HepG2 (cell line): ENCODE data around the gene FHIT. TPM values are rescaled to one million over a fixed set of nuclear protein-coding genes. Genes with fewer than 3 reads are reported as not detected.

Source experiments
- ATAC-seq: fragments of 200-7000 bp; cut with Tn5 transposase; 3 replicates; pipeline ENCODE4 v1.9.1; 2020; ENCODE audit warnings: mild to moderate bottlenecking, moderate library complexity
- BruUV-seq: library from RNA; stranded (reverse); fragments of 400-500 nt; replicated peaks from 2 replicates; lab custom pipeline; 2021; lab: Mats Ljungman, UMichigan
- CTCF ChIA-PET: fragments of 300-600 bp; formaldehyde crosslinking; extraction: SDS; loops from one replicate; lab custom pipeline; 2021; ENCODE audit warnings: low total read pairs, inconsistent platforms, low intra/inter-chr PET ratio; lab: Yijun Ruan, JAX
- POLR2A ChIA-PET: fragments of 350-600 bp; sonication (Branson Sonifier 250); formaldehyde crosslinking; loops from one replicate; lab custom pipeline; 2020; ENCODE audit warnings: antibody characterized with exemption, inconsistent platforms; lab: Yijun Ruan, JAX
- DNase-seq: peaks from one replicate; pipeline ENCODE4 v3.0.0-alpha.2; 2015; ENCODE audit warnings: low spot score
- FAIRE-seq: peaks from 3 replicates; lab custom pipeline; 2011; peaks lifted over from hg19 to GRCh38; lab: Jason Lieb, UNC
- H2AFZ ChIP-seq: one replicate; pipeline ENCODE4 v1.6.1; 2011; ENCODE audit warnings: low read length, inconsistent platforms
- H3K27ac ChIP-seq: fragments of 300-600 bp; 3 replicates; pipeline ENCODE4 v1.8.0; 2011; ENCODE audit warnings: mixed run types, mild to moderate bottlenecking, mixed read lengths, low read length, inconsistent platforms; ENCODE audit not compliant: insufficient read depth; ENCODE audit errors: extremely low read length
- H3K27me3 ChIP-seq, 2 experiments: fragments of 200-600 bp in 1 of 2; 2 replicates in 1 of 2; 3 replicates in 1 of 2; pipeline versions ENCODE4 v1.6.0 to v1.8.0; 2011; ENCODE audit warnings: low read length in 2 of 2, mild to moderate bottlenecking in 2 of 2, moderate library complexity in 2 of 2, inconsistent platforms in 1 of 2; ENCODE audit not compliant: insufficient read depth in 2 of 2, control insufficient read depth in 1 of 2
- H3K36me3 ChIP-seq, 2 experiments: fragments of 200-600 bp in 1 of 2; replicated peaks in 1 of 2; 2 replicates in 1 of 2; 3 replicates in 1 of 2; pipeline versions ENCODE4 v1.5.1 to v1.8.0; 2011; ENCODE audit warnings: low read length in 2 of 2, inconsistent platforms in 1 of 2; ENCODE audit not compliant: insufficient read depth in 2 of 2, control insufficient read depth in 1 of 2
- H3K4me1 ChIP-seq: 2 replicates; pipeline ENCODE4 v1.5.1; 2012; ENCODE audit warnings: low read length, inconsistent platforms; ENCODE audit not compliant: insufficient read depth
- H3K4me2 ChIP-seq: 2 replicates; pipeline ENCODE4 v1.6.0; 2011; ENCODE audit warnings: low read depth, low read length, inconsistent platforms
- H3K4me3 ChIP-seq, 3 experiments: fragments of 200-600 bp in 1 of 3; sonication (generic), shearing (Covaris generic) in 1 of 3; replicated peaks in 1 of 3; 2 replicates each; pipeline ENCODE4 v1.5.1; 2011 to 2016; ENCODE audit warnings: low read length in 3 of 3, inconsistent platforms in 2 of 3, low read depth in 2 of 3, mild to moderate bottlenecking in 2 of 3, control low read depth in 1 of 3, mixed read lengths in 1 of 3; ENCODE audit not compliant: insufficient read depth in 1 of 3
- H3K79me2 ChIP-seq: one replicate; pipeline ENCODE4 v1.6.1; 2011; ENCODE audit warnings: low read length, inconsistent platforms; ENCODE audit not compliant: insufficient read depth
- H3K9ac ChIP-seq: 2 replicates; pipeline ENCODE4 v1.6.0; 2011; ENCODE audit warnings: mild to moderate bottlenecking, low read depth, low read length, inconsistent platforms; ENCODE audit not compliant: insufficient read depth
- H3K9me3 ChIP-seq: 2 replicates; pipeline ENCODE4 v1.5.1; 2012; ENCODE audit warnings: mild to moderate bottlenecking, low read length
- H4K20me1 ChIP-seq: 2 replicates; pipeline ENCODE4 v1.6.0; 2011; ENCODE audit warnings: inconsistent platforms, mild to moderate bottlenecking, low read length, moderate library complexity; ENCODE audit not compliant: insufficient read depth
- BCL6 ChIP-seq: IDR thresholded peaks from 2 replicates; pipeline ENCODE4 v1.6.1; 2016; ENCODE audit warnings: missing genetic modification reagents, missing compliant biosample characterization
- BRCA1 ChIP-seq: sonication (generic); formaldehyde crosslinking; IDR thresholded peaks from 2 replicates; pipeline ENCODE4 v1.4.0; 2020; ENCODE audit warnings: missing genetic modification reagents
- EEA1 ChIP-seq: sonication (generic); formaldehyde crosslinking; IDR thresholded peaks from 2 replicates; pipeline ENCODE4 v1.5.1; 2020; ENCODE audit warnings: mild to moderate bottlenecking, missing genetic modification reagents, borderline replicate concordance
- FOXO4 ChIP-seq: sonication (generic); formaldehyde crosslinking; conservative IDR thresholded peaks from 2 replicates; pipeline ENCODE4 v1.8.1; 2023; ENCODE audit warnings: missing genetic modification reagents
- GMEB1 ChIP-seq: sonication (generic); formaldehyde crosslinking; IDR thresholded peaks from 2 replicates; pipeline ENCODE4 v1.5.1; 2020; ENCODE audit warnings: missing genetic modification reagents, mild to moderate bottlenecking, borderline replicate concordance
- KDM1A ChIP-seq: IDR thresholded peaks from 2 replicates; pipeline ENCODE4 v1.6.1; 2016; ENCODE audit warnings: missing compliant biosample characterization
- RBM22 ChIP-seq: fragments of 200-400 bp; formaldehyde crosslinking; optimal IDR thresholded peaks from 2 replicates; pipeline ENCODE3; 2017; ENCODE audit warnings: mild to moderate bottlenecking, low read length, moderate library complexity
- TBL1XR1 ChIP-seq: fragments of 150-350 bp; IDR thresholded peaks from 2 replicates; pipeline ENCODE4 v1.6.1; 2014; ENCODE audit warnings: borderline replicate concordance, low read length; ENCODE audit not compliant: partially characterized antibody
- TFE3 ChIP-seq: IDR thresholded peaks from 2 replicates; pipeline ENCODE4 v1.6.1; 2016
- ZBTB1 ChIP-seq: sonication (generic); formaldehyde crosslinking; IDR thresholded peaks from 2 replicates; pipeline ENCODE4 v1.4.0; 2020; ENCODE audit warnings: missing genetic modification reagents, borderline replicate concordance
- ZBTB14 ChIP-seq: sonication (generic); formaldehyde crosslinking; IDR thresholded peaks from 2 replicates; pipeline ENCODE4 v1.4.0; 2020; ENCODE audit warnings: missing genetic modification reagents
- ZNF224 ChIP-seq: sonication (generic); formaldehyde crosslinking; IDR thresholded peaks from 2 replicates; pipeline ENCODE4 v1.5.0; 2020; ENCODE audit warnings: mild to moderate bottlenecking, missing genetic modification reagents
- ZNF292 ChIP-seq: sonication (generic); formaldehyde crosslinking; IDR thresholded peaks from 2 replicates; pipeline ENCODE4 v1.8.1; 2022; ENCODE audit warnings: mild to moderate bottlenecking, low read depth, missing genetic modification reagents, borderline replicate concordance
- ZNF382 ChIP-seq: sonication (generic); formaldehyde crosslinking; IDR thresholded peaks from 2 replicates; pipeline ENCODE4 v1.5.0; 2020; ENCODE audit warnings: missing genetic modification reagents, mild to moderate bottlenecking, borderline replicate concordance
- ZNF674 ChIP-seq: sonication (generic); formaldehyde crosslinking; IDR thresholded peaks from 2 replicates; pipeline ENCODE4 v1.5.0; 2020; ENCODE audit warnings: low read depth, mild to moderate bottlenecking, missing genetic modification reagents
- ZNF772 ChIP-seq: sonication (generic); formaldehyde crosslinking; IDR thresholded peaks from 2 replicates; pipeline ENCODE4 v1.5.0; 2020; ENCODE audit warnings: mild to moderate bottlenecking, missing genetic modification reagents
- ZNF83 ChIP-seq: sonication (generic); formaldehyde crosslinking; IDR thresholded peaks from 2 replicates; pipeline ENCODE4 v1.4.0; 2020; ENCODE audit warnings: missing genetic modification reagents, mild to moderate bottlenecking, borderline replicate concordance
- WGBS: methylation state at CpG from one replicate; pipeline ENCODE4 v1.1.6; 2017; ENCODE audit warnings: low lambda C conversion rate; 5-methylcytosine and 5-hydroxymethylcytosine counted together
- in situ Hi-C: cut with HindIII; loops from 2 replicates; pipeline ENCODE4 v1.10.0; 2017; ENCODE audit warnings: low pct_unique_long_range_greater_than_20kb; ENCODE audit not compliant: extremely low pct_ligation_motif_present
- intact Hi-C: fragments of 100-400 bp; cut with micrococcal nuclease; formaldehyde crosslinking; loops from one replicate; pipeline ENCODE4 v1.10.0; 2022; ENCODE audit not compliant: unreplicated experiment
- polyA plus RNA-seq, 8 experiments: library from polyadenylated mRNA; depleted of rRNA in 3 of 8; stranded (reverse) in 7 of 8; unstranded in 1 of 8; fragments of >200 nt; fragmentation: Illumina TruSeq in 4 of 8; extraction: Trizol in 4 of 8; gene quantifications; 2 replicates each; pipeline versions ENCODE4 v1.2.1 to v1.2.3, GENCODE V29; 2011 to 2016; ENCODE audit warnings: low read depth in 4 of 8, missing spikeins in 1 of 8, mixed read lengths in 1 of 8; ENCODE audit not compliant: insufficient read depth in 1 of 8
- total RNA-seq, 5 experiments: library from RNA; depleted of rRNA; stranded (reverse); fragments of >200 nt; fragmentation: Illumina TruSeq; extraction: Trizol; gene quantifications; 2 replicates each; pipeline ENCODE4 v1.2.3, GENCODE V29; 2016; ENCODE audit warnings: low read depth in 1 of 5

FHIT gene
- total and polyA plus RNA-seq, 2 of the 13 experiments (the other 11 are each of a cell fraction or from before 2014, with no cell fraction given): 4.0 to 4.6 TPM

- H3K4me3 ChIP-seq: no peak overlapping the region
- no peak overlapping the region for H3K4me2 ChIP-seq
- BruUV-seq: no TSS peak
- FAIRE-seq: no peak
- no peak overlapping the region for H2AFZ ChIP-seq
- in situ Hi-C loops: no loop called here
- POLR2A ChIA-PET: no interaction called here
- WGBS: 10% methylated on average over 4 of the region's 4 CpGs
- no peak for ATAC-seq
- no peaks in the 10 kb centered on the region for H4K20me1 ChIP-seq
- H3K79me2 ChIP-seq: no peaks in the 10 kb centered on the region
- H3K36me3 ChIP-seq: no peaks in the 10 kb centered on the region
- CTCF ChIA-PET: no interaction called here
- H3K9ac ChIP-seq: no peak overlapping the region
- intact Hi-C loops: no loop called here
- H3K27me3 ChIP-seq: no peaks in the 10 kb centered on the region
- no peak overlapping the region for H3K27ac ChIP-seq
- no peak for DNase-seq
- no peaks in the 10 kb centered on the region for H3K4me1 ChIP-seq
- no peaks in the 10 kb centered on the region for H3K9me3 ChIP-seq
- TF ChIP-seq ZNF674 (CRISPR knock-in tag): no peak
- TF ChIP-seq ZNF772 (CRISPR knock-in tag): no peak
- TF ChIP-seq EEA1 (CRISPR knock-in tag): no peak
- no peak for TF ChIP-seq ZNF224 (CRISPR knock-in tag)
- TF ChIP-seq ZNF382 (CRISPR knock-in tag): no peak
- no peak for TF ChIP-seq TFE3 (CRISPR knock-in tag)
- TF ChIP-seq ZNF83 (CRISPR knock-in tag): no peak
- TF ChIP-seq KDM1A (CRISPR knock-in tag): no peak
- no peak for TF ChIP-seq GMEB1
- TF ChIP-seq BCL6 (CRISPR knock-in tag): no peak
- TF ChIP-seq ZBTB14 (CRISPR knock-in tag): no peak
- no peak for TF ChIP-seq ZNF292
- TF ChIP-seq FOXO4 (CRISPR knock-in tag): no peak
- no peak for TF ChIP-seq BRCA1 (CRISPR knock-in tag)
- TF ChIP-seq TBL1XR1: no peak
- TF ChIP-seq RBM22: no peak
- TF ChIP-seq ZBTB1 (CRISPR knock-in tag): no peak
Measured at GRCh38 chr3:60153221-60153999, 1097.8 kb downstream of the FHIT start.
